OCI-LY1 (cell line): Measurements from ENCODE around the gene RCE1.

Source experiments
- H2AFZ ChIP-seq: fragments of 200-600 bp; sonication (generic), shearing (Covaris generic); 2 replicates; pipeline ENCODE4 v1.6.0; 2014; ENCODE audit warnings: antibody characterized with exemption, mild to moderate bottlenecking, low read length
- H3F3A ChIP-seq: fragments of 200-600 bp; sonication (generic), shearing (Covaris generic); 2 replicates; pipeline ENCODE4 v1.6.0; 2014; ENCODE audit warnings: mild to moderate bottlenecking, antibody characterized with exemption, low read length, moderate library complexity; ENCODE audit not compliant: insufficient read depth
- H3K27ac ChIP-seq: fragments of 200-600 bp; sonication (generic); 2 replicates; pipeline ENCODE4 v1.5.1; 2014; ENCODE audit warnings: low read length, mixed run types, mild to moderate bottlenecking, low read depth; ENCODE audit not compliant: poor library complexity, severe bottlenecking
- H3K27me3 ChIP-seq: fragments of 200-600 bp; sonication (generic); 2 replicates; pipeline ENCODE4 v1.6.0; 2014; ENCODE audit warnings: antibody characterized with exemption, mild to moderate bottlenecking, low read length, moderate library complexity; ENCODE audit not compliant: insufficient read depth
- H3K36me3 ChIP-seq: fragments of 200-600 bp; sonication (generic); 2 replicates; pipeline ENCODE4 v1.6.1; 2014; ENCODE audit warnings: mild to moderate bottlenecking, antibody characterized with exemption, low read length, moderate library complexity, mixed read lengths; ENCODE audit not compliant: insufficient read depth
- H3K4me1 ChIP-seq: fragments of 200-600 bp; sonication (generic); 2 replicates; pipeline ENCODE4 v1.5.1; 2014; ENCODE audit warnings: mild to moderate bottlenecking, low read length, moderate library complexity; ENCODE audit not compliant: insufficient read depth, severe bottlenecking
- H3K4me2 ChIP-seq: fragments of 200-600 bp; sonication (generic), shearing (Covaris generic); 2 replicates; pipeline ENCODE4 v1.6.1; 2014; ENCODE audit warnings: low read length
- H3K4me3 ChIP-seq: fragments of 200-600 bp; sonication (generic); 2 replicates; pipeline ENCODE4 v1.5.1; 2014; ENCODE audit warnings: low read length, low read depth, mild to moderate bottlenecking, mixed read lengths; ENCODE audit not compliant: poor library complexity, severe bottlenecking
- H3K79me2 ChIP-seq: fragments of 200-600 bp; shearing (Covaris generic); 2 replicates; pipeline ENCODE4 v1.6.1; 2016; ENCODE audit warnings: mixed run types, low read length, mixed read lengths; ENCODE audit not compliant: insufficient read depth
- H3K9ac ChIP-seq: fragments of 200-600 bp; sonication (generic), shearing (Covaris generic); 2 replicates; pipeline ENCODE4 v1.6.1; 2014; ENCODE audit warnings: mild to moderate bottlenecking, low read length, mixed read lengths
- H3K9me2 ChIP-seq: fragments of 200-600 bp; sonication (generic), shearing (Covaris generic); 2 replicates; pipeline ENCODE4 v1.6.1; 2014; ENCODE audit warnings: low read depth, mild to moderate bottlenecking, low read length, mixed read lengths
- H3K9me3 ChIP-seq: fragments of 200-600 bp; shearing (Covaris generic); 2 replicates; pipeline ENCODE4 v1.6.1; 2014; ENCODE audit warnings: low read length, mixed read lengths
- H4K20me1 ChIP-seq: fragments of 200-600 bp; sonication (generic), shearing (Covaris generic); 2 replicates; pipeline ENCODE4 v1.6.0; 2016; ENCODE audit warnings: mild to moderate bottlenecking, low read length; ENCODE audit not compliant: insufficient read depth
- EZH2 ChIP-seq: fragments of 200-600 bp; sonication (generic), shearing (Covaris generic); IDR thresholded peaks from 2 replicates; pipeline ENCODE4 v1.8.0; 2017; ENCODE audit warnings: borderline replicate concordance, mixed run types, mild to moderate bottlenecking, antibody characterized with exemption, low read length, moderate library complexity, mixed read lengths
- TF ChIP-seq, protein P1 (sequence below): fragments of 200-600 bp; sonication (generic), shearing (Covaris generic); IDR thresholded peaks from 2 replicates; pipeline ENCODE4 v1.5.1; 2017; ENCODE audit warnings: mild to moderate bottlenecking, antibody characterized with exemption, low read length, moderate library complexity, mixed read lengths

RCE1 gene

DNA sequence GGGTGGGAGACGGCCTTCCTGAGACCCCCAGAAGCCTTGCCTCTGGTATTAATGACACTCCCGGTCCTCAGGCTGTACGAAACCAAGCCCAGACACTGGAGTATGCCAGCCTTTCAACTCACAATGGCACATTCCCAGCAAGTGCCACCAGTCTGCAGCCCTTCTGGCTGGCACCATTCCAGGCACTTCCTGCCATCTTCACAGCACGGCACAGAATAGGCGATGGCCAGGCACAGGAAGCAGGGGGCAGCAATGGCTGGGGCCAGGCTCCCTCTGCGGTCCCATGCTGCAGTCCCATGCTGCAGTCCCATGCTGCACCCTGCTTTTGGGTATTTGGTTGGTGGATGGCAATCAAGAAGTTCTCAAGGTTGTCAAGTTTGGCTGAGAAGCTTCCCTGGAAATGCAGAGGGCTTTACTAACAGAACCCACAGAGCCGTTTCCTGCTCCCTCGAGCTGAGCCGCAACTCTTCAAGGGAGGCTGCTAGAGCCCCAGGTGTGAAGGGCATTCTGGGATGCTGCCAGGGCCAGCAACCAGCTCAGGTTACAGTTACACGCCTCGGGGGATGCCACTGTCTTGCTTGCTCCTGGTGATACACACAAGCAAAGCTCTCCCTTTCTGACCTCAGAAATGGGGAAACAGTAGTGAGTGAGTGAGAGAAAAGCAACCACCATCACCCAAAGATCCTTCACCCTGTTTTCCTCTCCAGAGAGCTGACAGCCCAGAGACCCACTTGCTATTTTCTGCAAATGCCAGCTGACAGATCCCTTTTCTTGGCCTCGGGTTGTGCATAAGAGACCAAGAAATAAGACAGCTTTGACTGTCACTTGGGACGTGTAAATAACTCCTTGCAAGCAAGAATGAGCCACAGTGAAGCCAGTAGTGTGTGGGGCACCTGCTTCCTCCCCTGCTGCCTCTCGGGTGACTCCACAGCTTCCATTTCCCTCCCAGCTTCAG is 37.5 kb downstream of the RCE1 start:
- Histone ChIP-seq H3K4me3 (no peak overlapping the region), H4K20me1 (no peaks in the 10 kb centered on the region), H3K9ac (no peak overlapping the region), H3F3A (no peaks in the 10 kb centered on the region), H3K27me3 (no peaks in the 10 kb centered on the region; the same call in 1 of the 2 replicates), H3K27ac (no peak overlapping the region), H3K4me2 (no peak overlapping the region), H3K36me3 (no peaks in the 10 kb centered on the region), H3K4me1 (no peaks in the 10 kb centered on the region), H2AFZ (no peak overlapping the region), H3K9me2 (no peaks in the 10 kb centered on the region), H3K79me2 (no peaks in the 10 kb centered on the region), H3K9me3 (no peaks in the 10 kb centered on the region)
- no peak for TF ChIP-seq EZH2
- TF ChIP-seq, protein P1, sequence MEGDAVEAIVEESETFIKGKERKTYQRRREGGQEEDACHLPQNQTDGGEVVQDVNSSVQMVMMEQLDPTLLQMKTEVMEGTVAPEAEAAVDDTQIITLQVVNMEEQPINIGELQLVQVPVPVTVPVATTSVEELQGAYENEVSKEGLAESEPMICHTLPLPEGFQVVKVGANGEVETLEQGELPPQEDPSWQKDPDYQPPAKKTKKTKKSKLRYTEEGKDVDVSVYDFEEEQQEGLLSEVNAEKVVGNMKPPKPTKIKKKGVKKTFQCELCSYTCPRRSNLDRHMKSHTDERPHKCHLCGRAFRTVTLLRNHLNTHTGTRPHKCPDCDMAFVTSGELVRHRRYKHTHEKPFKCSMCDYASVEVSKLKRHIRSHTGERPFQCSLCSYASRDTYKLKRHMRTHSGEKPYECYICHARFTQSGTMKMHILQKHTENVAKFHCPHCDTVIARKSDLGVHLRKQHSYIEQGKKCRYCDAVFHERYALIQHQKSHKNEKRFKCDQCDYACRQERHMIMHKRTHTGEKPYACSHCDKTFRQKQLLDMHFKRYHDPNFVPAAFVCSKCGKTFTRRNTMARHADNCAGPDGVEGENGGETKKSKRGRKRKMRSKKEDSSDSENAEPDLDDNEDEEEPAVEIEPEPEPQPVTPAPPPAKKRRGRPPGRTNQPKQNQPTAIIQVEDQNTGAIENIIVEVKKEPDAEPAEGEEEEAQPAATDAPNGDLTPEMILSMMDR: no peak

DNA sequence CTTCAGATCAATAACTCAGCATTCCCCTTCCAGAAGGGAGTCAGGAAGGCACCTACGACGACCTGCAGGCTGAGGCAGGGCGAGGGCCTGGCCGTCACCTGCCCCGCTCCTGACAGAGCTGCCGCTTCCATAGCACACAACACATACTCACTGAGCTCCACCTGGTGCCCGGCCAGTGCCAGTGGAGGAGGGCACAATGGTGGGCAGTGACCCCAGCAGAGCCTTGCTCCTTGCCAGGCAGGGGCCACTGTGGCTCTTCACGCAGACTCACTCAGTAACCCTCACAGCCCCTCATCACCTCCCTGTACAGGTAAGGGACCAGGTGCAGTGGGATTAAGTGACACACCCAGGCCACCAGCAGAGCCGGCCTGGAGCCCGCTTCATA is 38.2 kb downstream of the RCE1 start:
- Histone ChIP-seq H3K4me3 (no peak overlapping the region), H3K36me3 (no peaks in the 10 kb centered on the region), H3F3A (no peaks in the 10 kb centered on the region), H3K9me3 (no peaks in the 10 kb centered on the region), H4K20me1 (no peaks in the 10 kb centered on the region), H3K79me2 (no peaks in the 10 kb centered on the region), H3K27ac (no peak overlapping the region), H3K4me1 (no peaks in the 10 kb centered on the region), H3K4me2 (no peak overlapping the region), H3K9ac (no peak overlapping the region), H3K27me3 (no peaks in the 10 kb centered on the region; the same call in 1 of the 2 replicates), H2AFZ (no peak overlapping the region), H3K9me2 (no peaks in the 10 kb centered on the region)
- TF ChIP-seq, protein P1: no peak
- no peak for TF ChIP-seq EZH2

DNA sequence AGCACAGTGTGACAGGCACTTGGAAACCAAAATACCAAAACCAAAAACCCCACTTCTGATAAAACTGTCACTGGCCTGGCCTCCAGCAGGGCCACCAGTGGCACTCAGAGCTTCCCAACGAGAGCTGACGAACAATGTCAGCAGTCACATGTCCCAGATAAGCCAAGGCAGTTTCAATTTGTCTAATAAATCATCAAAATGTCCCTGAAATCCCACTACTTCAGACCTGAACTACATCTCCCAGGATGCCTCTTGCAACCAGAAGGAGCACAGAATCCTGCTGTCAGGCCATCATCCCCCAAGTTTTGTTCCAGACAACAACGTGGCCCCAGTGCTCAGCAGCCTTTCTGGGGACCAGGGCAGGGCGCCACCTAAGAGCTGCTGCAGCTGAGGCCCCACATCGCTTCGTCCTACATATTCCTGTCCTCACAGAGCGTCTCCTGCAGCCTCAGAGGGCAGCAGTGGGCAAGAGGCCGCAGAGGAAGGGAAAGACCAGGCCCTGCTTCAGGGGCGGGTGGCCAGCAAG is 38.7 kb downstream of the RCE1 start:
- H3K27ac ChIP-seq: no peak overlapping the region
- H3K9me2 ChIP-seq: no peaks in the 10 kb centered on the region
- no peaks in the 10 kb centered on the region; the same call in 1 of the 2 replicates for H3K27me3 ChIP-seq
- H4K20me1 ChIP-seq: no peaks in the 10 kb centered on the region
- H3K4me3 ChIP-seq: no peak overlapping the region
- no peaks in the 10 kb centered on the region for H3K36me3 ChIP-seq
- H3F3A ChIP-seq: no peaks in the 10 kb centered on the region
- H3K79me2 ChIP-seq: no peaks in the 10 kb centered on the region
- no peak overlapping the region for H2AFZ ChIP-seq
- no peak overlapping the region for H3K4me2 ChIP-seq
- no peaks in the 10 kb centered on the region for H3K4me1 ChIP-seq
- H3K9ac ChIP-seq: no peak overlapping the region
- TF ChIP-seq, protein P1: no peak
- no peak for TF ChIP-seq EZH2
- H3K9me3 ChIP-seq: no peaks in the 10 kb centered on the region
